Stimulated activated CD4-positive, alpha-beta T cell treated with anti-CD3 and anti-CD28 coated beads, Interleukin-2, amount 100 ng/mL, for 4 hours (primary cell): Measurements from ENCODE around the gene FASTKD2.

ENCODE experiments used
- DNase-seq: peaks from one replicate; pipeline ENCODE4 v3.0.0-alpha.2; 2020; ENCODE audit warnings: low read depth

Gene FASTKD2

DNA sequence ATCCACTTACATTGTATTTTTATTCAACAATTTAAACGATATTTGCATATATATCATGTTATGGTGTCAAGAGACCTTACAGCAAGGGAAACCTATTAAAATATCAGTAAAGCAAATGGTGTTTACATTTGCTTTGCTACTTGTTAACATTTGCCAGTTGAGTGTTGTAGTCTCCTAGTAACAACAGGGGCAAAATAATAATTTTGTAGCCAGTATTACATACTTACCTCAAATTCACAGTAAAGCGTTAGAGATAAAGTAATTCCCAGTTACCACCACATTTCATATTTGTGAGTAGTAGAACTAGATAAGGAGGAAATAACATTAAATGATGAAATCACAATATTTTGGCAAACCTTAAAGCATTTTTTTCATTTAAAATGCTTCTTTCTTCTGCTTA, 71.3 kb downstream of the FASTKD2 start:
- DNase-seq: no peak

- DNase-seq: no peak
Measured at GRCh38 chr2:206837775-206838174, 72.4 kb downstream of the FASTKD2 start.

GRCh38 chr2:206838690-206839089, 73.3 kb downstream of the FASTKD2 start:
- no peak for DNase-seq

DNA sequence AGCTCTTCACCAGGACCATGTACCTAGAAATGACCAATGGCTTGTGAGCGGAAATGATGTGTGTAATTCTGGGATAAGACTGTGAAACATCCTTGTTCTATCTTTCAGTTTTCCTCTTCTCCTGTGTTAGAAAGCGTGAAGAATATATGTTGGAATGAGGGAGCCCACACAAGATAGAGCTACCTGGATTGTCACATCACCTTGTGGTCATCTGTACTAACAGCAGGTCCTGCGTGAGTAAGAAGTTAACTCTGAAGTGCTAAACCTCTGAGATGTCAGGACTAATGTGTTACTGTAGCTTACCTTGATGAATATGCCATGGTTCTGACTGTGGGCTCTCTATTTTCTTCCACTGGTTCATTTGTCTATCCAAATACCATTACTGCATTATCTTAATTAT, 75.6 kb downstream of the FASTKD2 start:
- no peak for DNase-seq
